WTC11 (cell line): ENCODE data around the gene OCA2. TPM values are rescaled to one million over a fixed set of nuclear protein-coding genes. Genes with fewer than 3 reads are reported as not detected.
A peak's percentile ranks its signal among the peaks of the same experiment; 100 is the strongest.

ENCODE experiments used
- ATAC-seq: fragments of 200-7000 bp; cut with Tn5 transposase; 2 replicates; pipeline ENCODE4 v1.10.0; 2021; ENCODE audit warnings: mild to moderate bottlenecking, moderate library complexity
- CTCF ChIA-PET: fragments of 300-600 bp; sonication (Branson Sonifier 250); formaldehyde crosslinking; loops from one replicate; lab custom pipeline; 2021; ENCODE audit warnings: antibody characterized with exemption; lab: Charles Lee
- POLR2A ChIA-PET: fragments of 350-600 bp; sonication (Branson Sonifier 250); formaldehyde crosslinking; loops from one replicate; lab custom pipeline; 2021; ENCODE audit warnings: antibody characterized with exemption; lab: Charles Lee
- DNase-seq: peaks from one replicate; pipeline ENCODE4 v3.0.0; 2021; ENCODE audit warnings: low spot score
- H3K27ac Mint-ChIP-seq: 2 replicates; pipeline ENCODE4 v1.8.0; 2021; ENCODE audit warnings: mixed read lengths
- H3K27me3 Mint-ChIP-seq: 2 replicates; pipeline ENCODE4 v1.8.0; 2021; ENCODE audit warnings: low read depth, mild to moderate bottlenecking, moderate library complexity, mixed read lengths
- H3K36me3 Mint-ChIP-seq: 2 replicates; pipeline ENCODE4 v1.8.0; 2021; ENCODE audit warnings: mixed read lengths
- H3K4me1 Mint-ChIP-seq: 2 replicates; pipeline ENCODE4 v1.8.0; 2022; ENCODE audit warnings: mixed read lengths
- H3K4me3 Mint-ChIP-seq: 2 replicates; pipeline ENCODE4 v1.8.0; 2021; ENCODE audit warnings: mild to moderate bottlenecking, moderate library complexity, mixed read lengths
- H3K9me3 Mint-ChIP-seq: 2 replicates; pipeline ENCODE4 v1.8.0; 2021; ENCODE audit warnings: mixed read lengths
- ARID4B ChIP-seq: sonication (generic); formaldehyde crosslinking; IDR thresholded peaks from 2 replicates; pipeline ENCODE4 v1.8.0; 2023; ENCODE audit warnings: missing genetic modification reagents, mild to moderate bottlenecking, borderline replicate concordance
- CREM ChIP-seq: sonication (generic); formaldehyde crosslinking; IDR thresholded peaks from 2 replicates; pipeline ENCODE4 v1.8.1; 2022; ENCODE audit warnings: mild to moderate bottlenecking, missing genetic modification reagents, moderate library complexity
- ELF4 ChIP-seq: sonication (generic); formaldehyde crosslinking; IDR thresholded peaks from 2 replicates; pipeline ENCODE4 v1.8.1; 2022; ENCODE audit warnings: low read depth, mild to moderate bottlenecking, moderate library complexity, missing genetic modification reagents
- NFYB ChIP-seq: sonication (generic); formaldehyde crosslinking; conservative IDR thresholded peaks from 2 replicates; pipeline ENCODE4 v1.8.0; 2022; ENCODE audit warnings: low read depth, missing genetic modification reagents
- NR1H2 ChIP-seq: sonication (generic); formaldehyde crosslinking; IDR thresholded peaks from 2 replicates; pipeline ENCODE4 v1.9.0; 2021; ENCODE audit warnings: mild to moderate bottlenecking, moderate library complexity, missing genetic modification reagents
- SOX15 ChIP-seq: fragments of 250-450 bp; sonication (Bioruptor Pico); IDR thresholded peaks from 2 replicates; pipeline ENCODE4 v1.9.0; 2021; ENCODE audit warnings: mild to moderate bottlenecking
- SP1 ChIP-seq: sonication (generic); formaldehyde crosslinking; conservative IDR thresholded peaks from 2 replicates; pipeline ENCODE4 v1.8.1; 2022; ENCODE audit warnings: missing genetic modification reagents
- STAT6 ChIP-seq: sonication (generic); formaldehyde crosslinking; conservative IDR thresholded peaks from 2 replicates; pipeline ENCODE4 v1.8.1; 2023; ENCODE audit warnings: mild to moderate bottlenecking, low read depth, missing genetic modification reagents, moderate library complexity
- TEAD1 ChIP-seq: sonication (generic); formaldehyde crosslinking; IDR thresholded peaks from 2 replicates; pipeline ENCODE4 v1.8.0; 2022; ENCODE audit warnings: mild to moderate bottlenecking, missing genetic modification reagents
- TP53 ChIP-seq: sonication (generic); formaldehyde crosslinking; IDR thresholded peaks from 2 replicates; pipeline ENCODE4 v1.8.1; 2023; ENCODE audit warnings: mild to moderate bottlenecking, missing genetic modification reagents
- ZNF121 ChIP-seq: sonication (generic); formaldehyde crosslinking; IDR thresholded peaks from 2 replicates; pipeline ENCODE4 v1.8.0; 2023; ENCODE audit warnings: missing genetic modification reagents
- ZNF219 ChIP-seq: sonication (generic); formaldehyde crosslinking; IDR thresholded peaks from 2 replicates; pipeline ENCODE4 v1.8.0; 2023; ENCODE audit warnings: missing genetic modification reagents, mild to moderate bottlenecking, borderline replicate concordance
- ZNF396 ChIP-seq: fragments of 250-450 bp; sonication (Bioruptor Pico); IDR thresholded peaks from 2 replicates; pipeline ENCODE4 v1.8.0; 2021; ENCODE audit warnings: mild to moderate bottlenecking, moderate library complexity, borderline replicate concordance
- ZNF425 ChIP-seq: fragments of 250-450 bp; sonication (Bioruptor Pico); conservative IDR thresholded peaks from 2 replicates; pipeline ENCODE4 v1.9.0; 2021; ENCODE audit warnings: mild to moderate bottlenecking
- total RNA-seq: library from RNA; stranded (reverse); gene quantifications from 3 replicates; pipeline ENCODE4 v1.2.3, GENCODE V29; 2021
- TF ChIP-seq, protein P1 (sequence below): sonication (generic); formaldehyde crosslinking; IDR thresholded peaks from 2 replicates; pipeline ENCODE4 v1.8.1; 2022; ENCODE audit warnings: missing genetic modification reagents, borderline replicate concordance
- TF ChIP-seq, protein P2 (sequence below): sonication (generic); formaldehyde crosslinking; IDR thresholded peaks from 2 replicates; pipeline ENCODE4 v1.8.0; 2022; ENCODE audit warnings: mild to moderate bottlenecking, missing genetic modification reagents

Gene OCA2
- total RNA-seq, 1 experiment from 2014 or later: 0.39 TPM

DNA sequence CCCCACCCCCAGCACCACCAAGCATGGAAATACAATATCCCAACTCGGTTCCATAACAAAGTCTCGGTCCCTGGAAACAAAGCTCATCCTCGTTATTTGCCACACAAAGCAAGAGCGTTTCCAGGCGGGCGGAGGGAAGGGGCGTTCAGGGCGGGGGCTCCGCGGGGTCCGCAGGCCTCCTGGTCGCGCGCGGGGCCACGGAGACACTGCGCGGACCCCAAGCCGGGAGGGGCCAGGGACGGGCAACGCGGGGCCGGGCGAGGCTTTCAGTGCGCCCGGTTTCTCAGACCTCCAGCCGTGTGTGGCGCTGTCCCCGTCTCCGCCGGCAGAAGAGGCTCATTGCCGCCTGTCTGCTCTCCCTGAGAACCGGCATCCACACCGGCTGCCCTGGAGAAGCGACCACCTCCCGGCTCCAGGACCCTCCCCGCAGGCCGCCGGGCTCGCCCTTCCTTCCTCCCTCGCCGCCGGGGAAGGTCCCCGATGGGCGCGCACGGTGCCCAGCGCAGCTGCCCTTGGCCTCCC is 329.0 kb downstream of the OCA2 start:
- Mint-ChIP-seq H3K27me3 (peaks cover 1% of the 10 kb centered on the region; the same call in 1 of the 2 replicates), H3K4me3 (no peak overlapping the region), H3K9me3 (peaks cover 16% of the 10 kb centered on the region), H3K27ac (no peak overlapping the region), H3K36me3 (peaks cover 12% of the 10 kb centered on the region), H3K4me1 (peaks cover 19% of the 10 kb centered on the region)
- TF ChIP-seq, protein P1, sequence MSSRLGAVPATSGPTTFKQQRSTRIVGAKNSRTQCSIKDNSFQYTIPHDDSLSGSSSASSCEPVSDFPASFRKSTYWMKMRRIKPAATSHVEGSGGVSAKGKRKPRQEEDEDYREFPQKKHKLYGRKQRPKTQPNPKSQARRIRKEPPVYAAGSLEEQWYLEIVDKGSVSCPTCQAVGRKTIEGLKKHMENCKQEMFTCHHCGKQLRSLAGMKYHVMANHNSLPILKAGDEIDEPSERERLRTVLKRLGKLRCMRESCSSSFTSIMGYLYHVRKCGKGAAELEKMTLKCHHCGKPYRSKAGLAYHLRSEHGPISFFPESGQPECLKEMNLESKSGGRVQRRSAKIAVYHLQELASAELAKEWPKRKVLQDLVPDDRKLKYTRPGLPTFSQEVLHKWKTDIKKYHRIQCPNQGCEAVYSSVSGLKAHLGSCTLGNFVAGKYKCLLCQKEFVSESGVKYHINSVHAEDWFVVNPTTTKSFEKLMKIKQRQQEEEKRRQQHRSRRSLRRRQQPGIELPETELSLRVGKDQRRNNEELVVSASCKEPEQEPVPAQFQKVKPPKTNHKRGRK (CRISPR knock-in tag): 0 out of 2 replicates have a peak, but pooled peaks have one; percentile 13
- TF ChIP-seq ZNF219 (no peak), TP53 (CRISPR knock-in tag) (no peak)
- DNase-seq (no peak), ATAC-seq (no peak)
- POLR2A ChIA-PET: interaction anchor here (0.6 to 0.7 kb wide), 2 partner anchors 15 to 366 kb away, joined by 3 to 6 read pairs; no protein-coding TSS in a partner anchor
- CTCF ChIA-PET: interaction anchor here (1.0 to 1.5 kb wide), 2 partner anchors 89 to 252 kb away, joined by 3 to 5 read pairs; no protein-coding TSS in a partner anchor

DNA sequence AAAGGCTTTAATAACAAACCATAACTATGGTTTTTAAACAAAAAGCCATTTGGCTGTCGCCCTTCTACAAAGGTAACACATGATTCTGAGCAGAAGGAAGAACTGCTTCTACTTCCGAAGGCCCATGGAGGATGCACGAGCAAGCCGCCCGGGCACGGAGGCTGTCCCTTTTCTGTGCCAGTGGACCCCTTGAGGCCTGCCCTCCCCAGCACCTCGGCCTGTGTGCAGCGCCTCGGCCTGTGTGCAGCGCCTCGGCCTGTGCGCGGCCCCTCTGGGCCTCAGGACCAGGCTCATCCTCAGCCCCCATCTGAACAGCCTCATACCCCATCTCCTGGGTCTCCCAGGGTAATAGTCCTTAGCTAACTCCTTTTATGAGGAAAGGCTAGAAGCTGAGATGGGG is 329.5 kb downstream of the OCA2 start:
- ATAC-seq (no peak), DNase-seq (no peak)
- POLR2A ChIA-PET: interaction anchor here (0.7 kb wide), 1 partner anchor 14 kb away, joined by 6 read pairs; no protein-coding TSS in a partner anchor
- TF ChIP-seq ARID4B: no peak
- H3K36me3 Mint-ChIP-seq: peaks cover 12% of the 10 kb centered on the region
- peaks cover 16% of the 10 kb centered on the region for H3K9me3 Mint-ChIP-seq
- no peak overlapping the region for H3K4me3 Mint-ChIP-seq
- H3K4me1 Mint-ChIP-seq: peaks cover 24% of the 10 kb centered on the region
- H3K27ac Mint-ChIP-seq: no peak overlapping the region
- H3K27me3 Mint-ChIP-seq: peaks cover 5% of the 10 kb centered on the region; the same call in 1 of the 2 replicates
- CTCF ChIA-PET: interaction anchor here (1.0 to 1.5 kb wide), 2 partner anchors 89 to 252 kb away, joined by 3 to 5 read pairs; no protein-coding TSS in a partner anchor

- CTCF ChIA-PET: interaction anchor here (0.7 to 3.3 kb wide), 8 partner anchors 21 to 795 kb away, joined by 3 to 20 read pairs (median 4); no protein-coding TSS in a partner anchor
- POLR2A ChIA-PET: interaction anchor here (0.5 kb wide), 1 partner anchor 1584 kb away, joined by 3 read pairs; no protein-coding TSS in a partner anchor
- peaks cover 12% of the 10 kb centered on the region for H3K36me3 Mint-ChIP-seq
- peaks cover 16% of the 10 kb centered on the region for H3K9me3 Mint-ChIP-seq
- peaks cover 32% of the 10 kb centered on the region for H3K4me1 Mint-ChIP-seq
- H3K27ac Mint-ChIP-seq: no peak overlapping the region
- no peak for ATAC-seq
- no peak overlapping the region for H3K4me3 Mint-ChIP-seq
- peaks cover 5% of the 10 kb centered on the region; the same call in 1 of the 2 replicates for H3K27me3 Mint-ChIP-seq
- DNase-seq: no peak
- TF ChIP-seq ZNF121 (CRISPR knock-in tag) (no peak), TP53 (CRISPR knock-in tag) (no peak), NFYB (CRISPR knock-in tag) (no peak), SP1 (CRISPR knock-in tag) (no peak), NR1H2 (no peak), ELF4 (CRISPR knock-in tag) (no peak), STAT6 (CRISPR knock-in tag) (no peak), CREM (CRISPR knock-in tag) (no peak), ZNF396 (CRISPR knock-in tag) (no peak), SOX15 (CRISPR knock-in tag) (no peak), ZNF425 (CRISPR knock-in tag) (no peak), TEAD1 (CRISPR knock-in tag) (no peak)
- TF ChIP-seq, protein P2, sequence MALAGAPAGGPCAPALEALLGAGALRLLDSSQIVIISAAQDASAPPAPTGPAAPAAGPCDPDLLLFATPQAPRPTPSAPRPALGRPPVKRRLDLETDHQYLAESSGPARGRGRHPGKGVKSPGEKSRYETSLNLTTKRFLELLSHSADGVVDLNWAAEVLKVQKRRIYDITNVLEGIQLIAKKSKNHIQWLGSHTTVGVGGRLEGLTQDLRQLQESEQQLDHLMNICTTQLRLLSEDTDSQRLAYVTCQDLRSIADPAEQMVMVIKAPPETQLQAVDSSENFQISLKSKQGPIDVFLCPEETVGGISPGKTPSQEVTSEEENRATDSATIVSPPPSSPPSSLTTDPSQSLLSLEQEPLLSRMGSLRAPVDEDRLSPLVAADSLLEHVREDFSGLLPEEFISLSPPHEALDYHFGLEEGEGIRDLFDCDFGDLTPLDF: no peak
These were observed 330.2 kb downstream of the OCA2 start for GRCh38 chr15:27768732-27769475.
